Neural cell (in vitro differentiated cells): ENCODE results near the gene FBLN7. TPM values are rescaled to one million over a fixed set of nuclear protein-coding genes. Genes with fewer than 3 reads are reported as not detected.

Source experiments
- H2AFZ ChIP-seq: fragments of 200-600, 300-800 bp; sonication (generic), shearing (Covaris generic); 2 replicates; pipeline ENCODE4 v1.6.0; 2014; ENCODE audit warnings: low read depth, mild to moderate bottlenecking, antibody characterized with exemption, low read length, moderate library complexity
- H3F3A ChIP-seq: fragments of 200-600 bp; shearing (Covaris generic); 2 replicates; pipeline ENCODE4 v1.6.1; 2016; ENCODE audit warnings: mild to moderate bottlenecking, moderate library complexity, mixed read lengths, antibody characterized with exemption, low read length; ENCODE audit not compliant: insufficient read depth, poor library complexity, severe bottlenecking
- H3K27ac ChIP-seq: fragments of 200-600, 300-800 bp; sonication (generic), shearing (Covaris generic); 2 replicates; pipeline ENCODE4 v1.5.1; 2014; ENCODE audit warnings: mild to moderate bottlenecking, low read length, moderate library complexity
- H3K27me3 ChIP-seq: fragments of 300-800, 200-600 bp; sonication (generic), shearing (Covaris generic); 2 replicates; pipeline ENCODE4 v1.6.0; 2014; ENCODE audit warnings: mild to moderate bottlenecking, low read depth, low read length, moderate library complexity; ENCODE audit not compliant: insufficient read depth
- H3K36me3 ChIP-seq: fragments of 300-800, 200-600 bp; sonication (generic), shearing (Covaris generic); 2 replicates; pipeline ENCODE4 v1.5.1; 2014; ENCODE audit warnings: mild to moderate bottlenecking, antibody characterized with exemption, low read length, moderate library complexity; ENCODE audit not compliant: insufficient read depth
- H3K4me2 ChIP-seq: fragments of 300-800, 200-600 bp; sonication (generic), shearing (Covaris generic); 2 replicates; pipeline ENCODE4 v1.6.0; 2014; ENCODE audit warnings: mild to moderate bottlenecking, low read length
- H3K4me3 ChIP-seq: fragments of 300-800, 200-600 bp; sonication (generic), shearing (Covaris generic); 2 replicates; pipeline ENCODE4 v1.5.1; 2014; ENCODE audit warnings: mild to moderate bottlenecking, low read length, moderate library complexity
- H3K79me2 ChIP-seq: fragments of 200-600 bp; shearing (Covaris generic); replicated peaks from 2 replicates; pipeline ENCODE4 v1.6.0; 2014; ENCODE audit warnings: mild to moderate bottlenecking, low read length, moderate library complexity; ENCODE audit not compliant: insufficient read depth
- H3K9ac ChIP-seq: fragments of 300-800, 200-600 bp; sonication (generic), shearing (Covaris generic); 2 replicates; pipeline ENCODE4 v1.6.1; 2016; ENCODE audit warnings: mild to moderate bottlenecking, low read length, mixed read lengths
- H3K9me2 ChIP-seq: fragments of 200-600 bp; shearing (Covaris generic); 2 replicates; pipeline ENCODE4 v1.6.1; 2016; ENCODE audit warnings: mild to moderate bottlenecking, low read length, mixed read lengths; ENCODE audit not compliant: insufficient read depth
- H3K9me3 ChIP-seq: fragments of 200-600, 300-800 bp; sonication (generic), shearing (Covaris generic); 2 replicates; pipeline ENCODE4 v1.6.1; 2016; ENCODE audit warnings: mild to moderate bottlenecking, mixed run types, low read length, moderate library complexity, mixed read lengths
- H4K20me1 ChIP-seq: fragments of 200-600 bp; shearing (Covaris generic); 2 replicates; pipeline ENCODE4 v1.6.1; 2016; ENCODE audit warnings: mild to moderate bottlenecking, mixed run types; ENCODE audit not compliant: insufficient read depth
- CTCF ChIP-seq: fragments of 450-650 bp; IDR thresholded peaks from 2 replicates; pipeline ENCODE4 v1.5.1; 2014; ENCODE audit warnings: antibody characterized with exemption, mild to moderate bottlenecking, moderate library complexity; ENCODE audit not compliant: poor library complexity, severe bottlenecking
- EP300 ChIP-seq: fragments of 450-650 bp; conservative IDR thresholded peaks from 2 replicates; pipeline ENCODE4 v1.6.1; 2014; ENCODE audit warnings: antibody characterized with exemption, mild to moderate bottlenecking, moderate library complexity; ENCODE audit not compliant: poor library complexity, severe bottlenecking
- EZH2 ChIP-seq: fragments of 200-600, 300-800 bp; shearing (Covaris generic), sonication (generic); IDR thresholded peaks from 2 replicates; pipeline ENCODE4 v1.6.1; 2014; ENCODE audit warnings: antibody characterized with exemption, low read length, borderline replicate concordance, mild to moderate bottlenecking; ENCODE audit not compliant: insufficient read depth, poor library complexity, severe bottlenecking
- MXI1 ChIP-seq: fragments of 450-650 bp; conservative IDR thresholded peaks from 2 replicates; pipeline ENCODE4 v1.6.1; 2014; ENCODE audit warnings: antibody characterized with exemption, mild to moderate bottlenecking; ENCODE audit not compliant: poor library complexity, severe bottlenecking
- POLR2AphosphoS5 ChIP-seq: IDR thresholded peaks from 2 replicates; pipeline ENCODE4 v1.6.1; 2012
- RAD21 ChIP-seq: fragments of 450-650 bp; conservative IDR thresholded peaks from 2 replicates; pipeline ENCODE4 v1.6.1; 2014; ENCODE audit warnings: antibody characterized with exemption, mild to moderate bottlenecking, moderate library complexity
- SMC3 ChIP-seq: fragments of 450-650 bp; conservative IDR thresholded peaks from 2 replicates; pipeline ENCODE4 v1.6.1; 2014; ENCODE audit warnings: antibody characterized with exemption, mild to moderate bottlenecking, moderate library complexity; ENCODE audit not compliant: poor library complexity
- TAF1 ChIP-seq: IDR thresholded peaks from 2 replicates; pipeline ENCODE4 v1.6.1; 2012; ENCODE audit warnings: low read depth
- polyA plus RNA-seq: library from polyadenylated mRNA; depleted of rRNA; stranded (reverse); fragments of >200 nt; gene quantifications from 2 replicates; pipeline ENCODE4 v1.2.3, GENCODE V29; 2014
- TF ChIP-seq, protein P1 (sequence below): IDR thresholded peaks from 2 replicates; pipeline ENCODE4 v1.6.1; 2012; ENCODE audit warnings: borderline replicate concordance

The FBLN7 gene
- polyA plus RNA-seq, 1 donor from 2014 or later = not detected

- H3F3A ChIP-seq = no peaks in the 10 kb centered on the region
- no peaks in the 10 kb centered on the region for H3K36me3 ChIP-seq
- no peaks in the 10 kb centered on the region for H3K9me2 ChIP-seq
- peaks cover 13% of the 10 kb centered on the region for H3K27me3 ChIP-seq
- no peak overlapping the region for H3K27ac ChIP-seq
- H3K9ac ChIP-seq = no peak overlapping the region
- no peaks in the 10 kb centered on the region for H3K79me2 ChIP-seq
- no peak overlapping the region for H3K4me2 ChIP-seq
- H3K4me3 ChIP-seq = no peak overlapping the region
- no peak overlapping the region for H2AFZ ChIP-seq
- TF ChIP-seq POLR2AphosphoS5 = no peak
- no peak for TF ChIP-seq EP300
- no peak for TF ChIP-seq TAF1
- no peak for TF ChIP-seq EZH2
- TF ChIP-seq MXI1 = no peak
- no peak for TF ChIP-seq SMC3
- no peak for TF ChIP-seq RAD21
- TF ChIP-seq, protein P1, sequence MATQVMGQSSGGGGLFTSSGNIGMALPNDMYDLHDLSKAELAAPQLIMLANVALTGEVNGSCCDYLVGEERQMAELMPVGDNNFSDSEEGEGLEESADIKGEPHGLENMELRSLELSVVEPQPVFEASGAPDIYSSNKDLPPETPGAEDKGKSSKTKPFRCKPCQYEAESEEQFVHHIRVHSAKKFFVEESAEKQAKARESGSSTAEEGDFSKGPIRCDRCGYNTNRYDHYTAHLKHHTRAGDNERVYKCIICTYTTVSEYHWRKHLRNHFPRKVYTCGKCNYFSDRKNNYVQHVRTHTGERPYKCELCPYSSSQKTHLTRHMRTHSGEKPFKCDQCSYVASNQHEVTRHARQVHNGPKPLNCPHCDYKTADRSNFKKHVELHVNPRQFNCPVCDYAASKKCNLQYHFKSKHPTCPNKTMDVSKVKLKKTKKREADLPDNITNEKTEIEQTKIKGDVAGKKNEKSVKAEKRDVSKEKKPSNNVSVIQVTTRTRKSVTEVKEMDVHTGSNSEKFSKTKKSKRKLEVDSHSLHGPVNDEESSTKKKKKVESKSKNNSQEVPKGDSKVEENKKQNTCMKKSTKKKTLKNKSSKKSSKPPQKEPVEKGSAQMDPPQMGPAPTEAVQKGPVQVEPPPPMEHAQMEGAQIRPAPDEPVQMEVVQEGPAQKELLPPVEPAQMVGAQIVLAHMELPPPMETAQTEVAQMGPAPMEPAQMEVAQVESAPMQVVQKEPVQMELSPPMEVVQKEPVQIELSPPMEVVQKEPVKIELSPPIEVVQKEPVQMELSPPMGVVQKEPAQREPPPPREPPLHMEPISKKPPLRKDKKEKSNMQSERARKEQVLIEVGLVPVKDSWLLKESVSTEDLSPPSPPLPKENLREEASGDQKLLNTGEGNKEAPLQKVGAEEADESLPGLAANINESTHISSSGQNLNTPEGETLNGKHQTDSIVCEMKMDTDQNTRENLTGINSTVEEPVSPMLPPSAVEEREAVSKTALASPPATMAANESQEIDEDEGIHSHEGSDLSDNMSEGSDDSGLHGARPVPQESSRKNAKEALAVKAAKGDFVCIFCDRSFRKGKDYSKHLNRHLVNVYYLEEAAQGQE = no peak
- no peak for TF ChIP-seq CTCF
- no peaks in the 10 kb centered on the region for H4K20me1 ChIP-seq
- no peaks in the 10 kb centered on the region for H3K9me3 ChIP-seq
These were observed 4.8 kb upstream of the FBLN7 start for GRCh38 chr2:112133344-112133743.

DNA sequence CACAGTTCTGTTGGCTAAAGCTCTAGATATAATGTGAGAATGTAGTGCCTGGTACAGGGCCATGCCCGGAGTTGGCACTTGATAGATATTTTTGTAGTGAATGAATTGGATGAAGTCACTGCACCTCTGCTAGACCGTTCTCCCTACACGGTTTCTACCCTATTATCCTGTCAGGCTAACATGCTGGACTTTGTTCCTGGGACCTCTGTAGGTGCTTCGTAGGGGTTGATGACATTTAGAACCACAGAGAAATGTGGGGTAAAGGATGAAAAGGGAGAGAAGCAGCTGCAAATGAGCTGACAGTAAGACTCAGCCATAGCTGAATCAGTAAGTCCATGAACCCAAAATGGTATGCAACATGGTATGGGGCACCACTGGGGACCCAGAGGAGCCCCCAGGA, 4.1 kb upstream of the FBLN7 start:
- Histone ChIP-seq H3K36me3 (no peaks in the 10 kb centered on the region), H3K9ac (no peak overlapping the region), H3K9me3 (no peaks in the 10 kb centered on the region), H3F3A (no peaks in the 10 kb centered on the region), H3K9me2 (no peaks in the 10 kb centered on the region), H3K79me2 (no peaks in the 10 kb centered on the region), H3K27ac (no peak overlapping the region), H3K4me2 (no peak overlapping the region), H3K4me3 (no peak overlapping the region), H4K20me1 (no peaks in the 10 kb centered on the region), H2AFZ (no peak overlapping the region), H3K27me3 (peaks cover 17% of the 10 kb centered on the region)
- TF ChIP-seq SMC3 (no peak), POLR2AphosphoS5 (no peak), CTCF (no peak), EP300 (no peak), TAF1 (no peak), MXI1 (no peak), EZH2 (no peak), RAD21 (no peak)
- TF ChIP-seq, protein P1 = no peak
